NCI-H2081 treated with DMSO at 0.1 percent for 48 hours (cell line): ENCODE measurements around the gene SLC5A6.
A peak's percentile ranks its signal among the peaks of the same experiment; 100 is the strongest.

ENCODE experiments used
- DNase-seq: peaks from one replicate; lab custom pipeline; 2025; lab: John Stamatoyannopoulos, UW

The SLC5A6 gene

DNA sequence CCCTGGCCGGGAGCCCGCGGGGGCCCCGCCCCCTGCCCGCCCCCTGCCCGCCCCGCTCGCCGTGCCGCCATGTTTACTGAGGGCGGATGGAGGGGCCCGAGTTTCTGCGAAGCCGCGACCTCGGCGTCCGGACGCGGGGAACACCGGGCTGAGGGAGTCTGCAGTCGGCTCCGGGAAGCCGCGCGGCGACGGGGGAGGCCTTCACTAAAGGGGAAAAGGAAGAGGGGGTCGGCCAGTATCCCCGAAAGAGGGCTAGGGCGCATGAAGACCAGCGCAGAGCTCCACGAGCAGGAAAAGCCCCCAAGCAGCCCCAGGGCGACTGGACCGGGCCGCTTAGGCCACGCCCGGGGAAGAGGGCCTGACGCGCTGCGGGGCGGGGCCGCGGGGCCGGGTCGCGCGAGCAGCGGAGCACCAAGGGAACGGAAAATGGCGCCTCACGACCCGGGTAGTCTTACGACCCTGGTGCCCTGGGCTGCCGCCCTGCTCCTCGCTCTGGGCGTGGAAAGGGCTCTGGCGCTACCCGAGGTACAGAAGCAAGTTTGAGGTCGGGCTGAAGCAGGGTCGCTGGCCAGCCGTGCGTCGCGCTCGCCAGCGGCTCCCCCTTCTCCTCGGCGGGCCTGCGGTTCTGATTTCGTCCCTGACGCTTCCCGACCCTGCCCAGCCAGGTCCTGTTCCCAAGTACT, at the start of gene SLC5A6, which contains the start of gene ATRAID:
SLC5A6 (minus strand) TSS at position 326 of the 683 bp plus-strand sequence. CDS start 4,618 bp downstream, outside the sequence.
ATRAID (plus strand) TSS at position 99 of the 683 bp plus-strand sequence; CDS start at position 427, 328 bp downstream.
- DNase-seq = peak; percentile 59

DNA sequence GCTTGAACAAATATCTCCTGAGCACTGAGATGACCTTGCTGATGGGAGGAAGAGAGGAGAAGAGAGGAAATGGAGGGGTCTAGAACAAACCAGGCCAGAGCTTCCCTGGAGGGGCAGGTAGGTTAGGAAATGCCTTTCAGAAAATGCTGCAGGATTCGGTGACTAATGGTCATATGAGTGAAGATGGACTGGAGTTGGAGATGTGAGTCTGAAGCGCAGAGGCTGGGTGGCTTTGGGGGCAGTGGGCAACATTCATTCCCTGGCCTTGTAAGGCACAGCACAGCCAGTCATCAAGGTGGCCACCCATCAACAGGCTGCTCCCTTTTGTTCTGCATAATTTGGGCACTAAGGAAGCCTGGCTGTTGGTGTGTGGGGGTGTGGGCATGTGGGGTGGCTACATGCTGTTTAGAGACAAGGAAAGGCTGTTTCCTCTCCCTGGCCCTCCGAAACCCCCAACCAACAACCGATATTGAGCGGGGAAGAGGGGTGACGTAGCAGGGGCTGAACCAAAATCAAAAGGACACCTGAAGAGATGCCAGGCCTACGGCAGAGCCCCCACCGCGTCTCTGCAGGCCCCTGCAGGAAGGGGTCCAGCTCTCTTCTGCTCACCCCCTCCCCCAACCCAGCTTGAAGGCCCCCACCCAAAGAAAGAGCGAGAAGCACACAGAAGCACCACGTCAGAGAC, 49.3 kb upstream of the SLC5A6 start:
- DNase-seq = no peak

DNA sequence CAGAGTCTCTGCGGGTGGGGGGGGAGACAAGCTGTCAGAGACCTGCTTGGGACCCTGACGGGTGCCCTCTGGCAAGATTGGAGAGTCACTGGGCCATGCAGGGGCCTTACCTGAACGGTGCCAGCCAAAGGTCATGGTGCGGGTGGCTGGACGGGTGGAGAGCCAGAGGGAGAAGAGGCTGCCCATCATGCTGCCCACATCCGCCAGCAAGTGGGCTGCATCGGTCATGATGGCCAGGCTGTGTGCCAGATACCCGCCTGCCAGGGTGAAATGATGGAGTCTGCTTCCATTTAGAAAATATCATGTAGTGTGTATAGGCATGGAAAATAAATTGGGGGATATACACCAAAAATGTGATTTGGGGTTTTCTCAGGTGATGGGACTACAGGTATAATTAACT, 46.0 kb upstream of the SLC5A6 start:
- no peak for DNase-seq

DNA sequence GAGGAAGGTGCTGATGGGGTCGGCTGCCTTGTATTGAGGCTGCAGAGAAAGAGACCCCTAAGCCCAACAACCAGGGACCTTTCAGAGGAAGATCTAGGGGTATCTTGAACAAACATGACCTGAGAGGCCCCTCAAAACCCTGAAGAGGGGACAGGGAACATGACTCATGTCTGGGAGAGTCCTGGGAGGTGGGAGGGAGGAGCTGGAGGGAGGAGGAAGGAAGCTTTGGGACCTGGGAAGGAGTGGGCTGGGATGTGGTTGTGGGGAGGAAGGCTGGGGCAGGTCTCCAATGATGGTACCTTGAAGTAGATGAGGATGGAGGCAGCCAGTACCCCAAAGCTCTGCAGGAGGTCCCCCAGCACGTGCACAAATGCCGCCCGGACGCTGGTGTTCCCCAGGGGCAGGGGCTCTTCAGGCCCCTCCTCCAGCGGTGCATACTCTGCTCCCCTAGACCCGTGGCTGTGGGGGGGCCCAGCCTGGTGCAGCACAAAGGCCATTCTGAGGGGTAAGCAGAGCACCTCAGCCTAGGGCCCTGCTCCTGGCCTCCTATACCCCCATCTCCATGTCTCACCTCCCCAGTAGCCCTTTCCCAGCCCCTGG, 44.9 kb upstream of the SLC5A6 start:
- DNase-seq = no peak

DNA sequence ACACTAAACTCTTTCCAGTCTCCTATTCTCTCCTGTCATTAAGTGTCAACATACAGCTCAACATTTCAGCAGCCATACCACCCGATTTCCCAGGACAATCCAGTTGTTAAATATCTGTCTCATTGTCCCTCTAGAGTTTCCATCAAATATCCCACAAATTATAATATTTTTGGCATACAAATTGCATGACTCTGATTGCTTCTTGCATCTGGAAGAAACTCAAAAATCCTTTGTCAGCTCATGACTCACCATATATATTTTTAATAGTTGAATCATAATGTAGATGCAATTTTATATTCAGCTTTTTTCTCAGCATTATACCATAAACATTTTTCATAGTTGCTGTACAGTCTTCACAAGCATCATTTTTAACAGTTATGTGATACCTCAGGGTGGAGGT, 43.6 kb upstream of the SLC5A6 start:
- DNase-seq = no peak

DNA sequence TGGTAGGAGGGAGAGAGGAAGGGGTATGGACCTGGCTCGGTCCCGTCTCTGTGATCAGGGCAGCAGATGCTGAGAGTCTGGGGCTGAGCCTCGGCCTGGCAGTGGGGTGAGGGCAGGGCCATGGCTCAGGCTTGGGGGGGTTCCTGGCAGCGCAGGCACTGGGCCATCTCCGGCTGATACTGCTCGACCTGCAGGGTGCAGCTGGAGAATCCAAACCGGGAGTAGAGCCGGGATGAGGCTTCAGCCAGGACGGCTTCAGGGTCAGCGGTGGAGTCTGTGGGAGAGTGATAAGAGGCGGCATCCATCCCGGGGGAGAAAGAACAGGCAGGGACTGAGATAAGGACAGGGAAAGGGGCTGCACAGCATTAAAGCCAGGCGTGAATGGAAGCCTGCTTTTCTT, 43.1 kb upstream of the SLC5A6 start:
- no peak for DNase-seq

DNA sequence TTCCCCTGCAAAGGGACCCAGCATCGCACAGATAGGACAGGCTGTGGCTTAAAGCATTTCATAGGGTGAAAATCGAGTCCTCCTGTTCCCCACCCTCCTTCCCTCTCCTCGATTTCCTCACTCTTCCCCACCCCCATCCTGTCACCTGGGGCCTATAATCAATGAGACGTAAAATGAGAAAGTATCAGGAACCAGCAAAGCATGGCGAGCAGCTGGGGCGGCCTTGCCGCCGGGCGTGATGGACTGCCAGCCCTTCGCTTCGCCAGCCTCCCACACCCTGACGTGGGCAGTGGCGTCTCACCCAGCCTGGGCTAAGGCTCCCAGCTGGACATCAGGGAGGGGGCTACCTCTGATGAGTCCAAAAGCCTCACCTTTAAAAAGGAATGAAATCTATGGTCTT, 39.7 kb upstream of the SLC5A6 start:
- DNase-seq = no peak

DNA sequence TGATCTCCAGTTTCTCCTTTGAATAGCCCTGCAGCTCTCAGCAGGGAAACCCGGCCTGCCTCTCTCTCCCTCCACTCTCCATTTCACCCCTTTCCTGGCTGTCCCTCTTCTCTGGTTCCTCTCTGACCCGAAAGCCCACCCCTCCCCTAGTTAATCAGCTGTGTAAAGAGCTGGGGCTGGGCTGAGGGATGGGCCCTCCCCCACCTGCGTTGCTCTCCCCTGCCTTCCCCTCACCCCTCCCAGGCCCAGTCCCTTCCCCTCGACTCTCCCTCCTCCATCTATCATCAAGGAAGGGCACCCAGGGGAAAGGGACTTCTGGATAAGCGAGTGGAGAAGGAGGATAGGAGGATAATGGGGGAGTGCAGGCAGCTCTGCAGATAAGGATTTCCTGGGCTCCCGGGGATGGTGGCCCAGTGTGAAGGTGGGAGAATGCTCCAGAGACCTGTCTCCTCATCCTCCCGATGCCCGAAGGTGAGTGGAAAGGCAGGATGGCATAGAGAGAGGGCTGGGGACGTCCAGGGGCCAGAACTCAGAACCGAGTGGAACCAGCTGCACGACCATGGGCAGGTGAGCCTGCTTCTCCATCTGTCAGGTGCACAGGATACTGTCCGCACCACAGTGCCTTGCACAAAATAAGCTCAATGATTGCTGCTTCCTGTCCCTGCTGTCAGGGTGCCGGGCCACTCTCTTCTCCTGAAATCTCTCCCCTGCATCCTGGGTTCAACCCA, 38.7 kb upstream of the SLC5A6 start:
- DNase-seq = no peak

DNA sequence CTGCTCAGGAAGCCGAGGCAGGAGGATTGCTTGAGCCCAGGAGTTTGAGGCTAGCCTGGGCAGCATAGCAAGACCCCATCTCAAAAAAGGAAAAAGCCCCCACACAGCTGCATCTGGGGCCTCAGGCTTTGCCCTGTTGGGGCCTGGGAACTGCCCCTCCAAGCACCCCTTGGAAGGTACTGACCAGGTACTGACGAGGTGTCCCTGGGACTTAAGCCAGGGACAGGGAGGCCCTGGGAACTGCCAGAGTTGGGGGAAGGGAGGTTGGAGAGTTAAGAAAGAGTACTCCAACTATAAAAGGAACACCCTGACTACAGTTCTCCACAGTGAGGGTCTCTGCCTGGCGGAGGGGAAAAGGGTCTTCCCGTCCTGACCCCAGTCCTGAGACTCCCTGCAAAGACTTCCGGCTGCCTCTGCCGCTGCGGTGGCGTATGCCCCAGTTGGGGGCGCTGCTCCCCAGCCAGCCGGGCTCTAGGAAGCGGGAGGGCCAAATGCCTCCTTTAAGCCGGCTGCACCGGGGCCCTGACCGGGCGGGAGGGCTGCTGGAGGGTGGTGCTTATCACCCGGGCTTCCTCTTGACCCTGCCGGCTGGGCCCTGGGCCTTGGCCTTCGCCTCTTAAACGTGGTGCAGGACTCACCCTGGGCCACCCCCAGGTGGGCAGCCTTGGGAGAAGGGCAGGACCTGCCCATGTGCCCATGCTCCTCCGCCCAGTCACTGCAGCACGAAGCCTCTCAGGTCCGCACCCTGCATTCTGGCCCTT, 38.0 kb upstream of the SLC5A6 start:
- no peak for DNase-seq

DNA sequence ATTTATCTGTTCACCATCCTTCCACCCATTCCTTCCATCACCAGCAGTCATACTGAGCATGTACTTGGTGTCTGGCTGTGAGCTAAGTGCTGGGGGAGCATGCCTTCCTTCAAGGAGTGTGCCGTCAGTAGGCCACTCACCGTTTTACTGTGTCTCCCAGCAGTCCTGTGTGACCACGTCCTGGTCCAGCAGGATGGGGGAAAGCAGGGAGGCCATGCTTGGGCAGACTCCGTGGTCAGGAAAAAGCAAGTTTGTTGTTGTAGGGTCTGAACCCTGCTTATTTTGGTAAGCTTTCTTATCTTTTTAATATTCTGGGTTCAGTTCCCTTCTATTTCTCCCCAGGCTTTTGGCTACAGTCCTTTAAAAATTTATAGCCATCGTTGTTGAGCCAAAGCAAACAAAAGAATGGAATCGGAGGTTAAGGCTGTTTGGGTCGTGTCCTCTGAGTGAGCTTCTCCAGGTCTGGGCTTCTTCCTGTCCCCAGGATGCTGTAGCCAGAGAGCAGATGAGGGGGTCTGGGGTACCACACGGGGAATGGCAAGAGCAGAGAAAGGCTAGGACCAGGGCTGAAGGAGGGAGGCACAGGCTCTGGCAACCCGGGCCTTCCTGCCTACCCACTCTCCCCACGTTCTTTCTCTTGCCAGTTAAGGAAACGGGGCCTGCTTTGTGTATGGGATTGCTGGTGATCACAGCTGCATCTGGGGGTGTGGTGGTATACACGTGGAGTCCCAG, 37.3 kb upstream of the SLC5A6 start:
- no peak for DNase-seq

DNA sequence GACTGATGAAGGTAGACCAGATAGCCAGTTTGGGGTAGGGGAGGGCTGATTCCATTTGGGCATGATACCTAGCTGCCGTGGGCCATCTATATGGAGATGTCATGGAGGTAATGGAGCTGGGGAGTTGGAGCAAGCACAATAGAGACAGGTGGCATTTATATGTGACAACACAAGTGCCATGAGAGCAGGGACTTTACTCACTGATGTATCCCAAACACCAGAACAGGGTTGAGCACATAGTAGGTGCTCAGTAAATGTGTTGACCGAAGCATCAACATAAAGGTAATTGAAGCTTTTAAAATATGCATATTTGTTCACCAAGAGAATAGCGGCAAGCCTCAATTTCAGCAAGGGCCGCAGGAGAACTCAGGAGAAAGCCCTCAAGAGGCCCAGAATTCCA, 35.8 kb upstream of the SLC5A6 start:
- DNase-seq = no peak

DNA sequence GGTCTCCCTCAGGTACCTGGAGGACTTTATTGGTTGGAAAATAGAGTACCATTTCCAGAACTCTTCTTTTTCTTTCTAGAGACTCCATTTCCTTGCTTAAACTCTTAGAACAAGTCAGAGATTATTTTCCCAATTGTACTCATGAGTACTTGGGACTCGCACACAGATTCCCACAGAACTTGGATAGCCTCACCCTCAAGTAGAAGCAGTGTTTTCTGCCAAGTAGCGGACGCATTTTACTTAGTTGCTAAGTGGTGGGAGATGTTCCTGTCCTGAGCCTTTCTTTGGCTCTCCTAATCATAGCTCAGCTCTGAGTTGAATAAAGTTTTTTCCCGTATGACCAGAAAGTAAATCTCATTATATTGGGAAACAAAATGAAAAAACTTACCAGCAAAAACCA, 33.6 kb upstream of the SLC5A6 start:
- DNase-seq = no peak

DNA sequence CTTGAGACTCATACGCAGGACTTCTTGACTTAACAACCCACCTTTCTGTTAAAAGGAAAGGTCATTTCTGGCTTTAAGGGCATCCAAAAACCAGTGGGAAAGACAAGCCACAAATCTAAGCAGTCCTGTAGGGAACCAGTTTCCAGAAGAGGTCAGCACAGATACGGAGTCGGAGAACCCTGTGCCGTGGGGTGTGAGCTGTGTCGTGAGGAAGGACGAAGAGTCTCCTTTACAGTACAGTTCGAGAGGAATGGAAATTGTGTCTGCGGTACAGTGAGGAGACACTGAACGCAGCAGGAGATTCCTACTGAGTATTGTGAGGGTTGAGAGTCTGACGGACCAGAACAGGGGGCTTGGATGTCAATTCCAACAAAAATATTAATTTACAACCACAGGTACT, 33.0 kb upstream of the SLC5A6 start:
- DNase-seq = no peak

DNA sequence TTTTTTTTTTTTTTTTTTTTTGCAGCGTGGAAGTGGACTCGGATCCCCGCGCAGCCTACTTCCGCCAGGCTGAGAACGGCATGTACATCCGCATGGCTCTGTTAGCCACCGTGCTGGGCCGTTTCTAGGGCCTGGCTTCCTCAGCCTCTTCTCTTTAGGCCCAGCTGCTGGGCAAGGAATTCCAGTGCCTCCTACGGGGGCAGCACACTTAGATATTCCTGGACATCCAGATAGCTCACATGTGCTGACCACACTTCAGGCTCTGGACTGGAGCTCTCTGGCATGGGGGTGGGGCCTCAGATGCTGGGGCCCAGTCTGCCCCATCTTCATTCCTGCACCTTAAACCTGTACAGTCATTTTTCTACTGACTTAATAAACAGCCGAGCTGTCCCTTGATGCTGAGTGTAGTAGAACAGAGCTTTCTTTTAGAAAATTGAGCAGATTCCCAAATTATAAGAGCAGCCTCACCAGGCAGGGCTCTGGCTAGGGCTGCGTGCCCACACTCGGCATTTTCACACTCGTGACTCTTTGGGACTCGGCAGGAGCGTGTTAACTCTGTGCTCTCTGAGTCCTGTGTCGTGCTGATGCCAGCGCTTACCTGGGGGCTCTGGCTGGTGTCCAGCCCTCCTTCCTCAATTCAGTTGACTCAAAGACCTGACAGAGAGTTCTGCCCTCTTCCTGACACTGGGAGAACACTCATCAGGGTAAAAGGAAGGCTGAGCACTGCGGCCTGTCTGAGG, 31.5 kb upstream of the SLC5A6 start:
- no peak for DNase-seq

DNA sequence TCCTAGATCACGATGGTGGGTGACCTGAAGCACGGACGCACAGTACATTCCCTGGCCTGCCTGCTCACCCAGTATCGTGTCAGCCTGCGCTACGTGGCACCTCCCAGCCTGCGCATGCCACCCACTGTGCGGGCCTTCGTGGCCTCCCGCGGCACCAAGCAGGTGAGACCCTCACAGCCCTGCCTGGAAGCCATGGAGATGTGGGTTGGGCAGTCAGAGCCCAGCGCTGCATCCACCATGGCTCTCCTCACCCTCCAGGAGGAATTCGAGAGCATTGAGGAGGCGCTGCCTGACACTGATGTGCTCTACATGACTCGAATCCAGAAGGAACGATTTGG, 30.5 kb upstream of the SLC5A6 start:
- DNase-seq = no peak

DNA sequence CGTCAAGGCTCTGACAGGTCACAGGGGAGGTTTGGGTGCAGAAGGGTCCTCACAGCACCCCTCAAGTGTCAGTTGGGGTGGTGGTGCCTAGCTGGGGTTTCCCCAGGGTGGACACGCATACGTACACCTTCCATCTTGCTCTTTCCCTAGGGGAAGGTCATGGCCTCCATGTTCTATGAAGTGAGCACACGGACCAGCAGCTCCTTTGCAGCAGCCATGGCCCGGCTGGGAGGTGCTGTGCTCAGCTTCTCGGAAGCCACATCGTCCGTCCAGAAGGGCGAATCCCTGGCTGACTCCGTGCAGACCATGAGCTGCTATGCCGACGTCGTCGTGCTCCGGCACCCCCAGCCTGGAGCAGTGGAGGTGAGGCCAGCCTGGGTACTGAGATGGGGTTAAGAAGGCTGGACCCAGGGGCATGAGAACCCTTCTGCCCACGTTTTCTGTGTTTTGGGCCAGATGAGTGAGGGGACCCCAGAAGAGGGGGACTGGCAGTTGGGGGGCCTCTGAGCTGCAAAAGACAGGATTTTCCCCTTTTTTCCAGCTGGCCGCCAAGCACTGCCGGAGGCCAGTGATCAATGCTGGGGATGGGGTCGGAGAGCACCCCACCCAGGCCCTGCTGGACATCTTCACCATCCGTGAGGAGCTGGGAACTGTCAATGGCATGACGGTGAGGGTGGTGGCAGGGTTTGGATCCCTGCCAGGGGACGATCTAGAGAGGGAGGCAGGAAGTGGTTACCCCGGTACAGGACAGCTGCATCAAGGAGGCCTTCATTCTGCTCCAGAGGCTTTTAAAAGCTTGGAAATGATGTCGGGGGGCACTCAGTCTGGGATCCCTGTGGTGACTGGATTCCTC, 29.9 kb upstream of the SLC5A6 start:
- no peak for DNase-seq

DNA sequence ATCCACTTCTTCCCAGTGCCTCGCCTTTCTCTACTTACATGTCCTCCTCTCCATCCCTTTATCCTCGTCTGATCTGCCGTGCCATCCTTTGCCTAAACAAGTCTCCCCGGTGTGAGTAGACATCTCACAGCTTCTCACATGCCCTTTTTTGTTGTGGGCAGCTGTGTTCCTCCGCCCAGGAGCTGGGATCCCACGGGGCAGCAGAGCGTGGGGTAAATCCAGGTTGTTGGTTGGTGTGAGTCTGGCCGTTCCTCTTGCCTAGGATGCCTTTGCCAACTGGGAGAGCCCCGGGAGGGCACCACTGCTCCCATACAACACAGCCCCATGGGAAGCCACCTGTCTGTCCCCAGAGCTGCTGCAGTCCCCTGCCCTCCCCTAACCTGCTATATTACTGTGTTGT, 28.3 kb upstream of the SLC5A6 start:
- no peak for DNase-seq

DNA sequence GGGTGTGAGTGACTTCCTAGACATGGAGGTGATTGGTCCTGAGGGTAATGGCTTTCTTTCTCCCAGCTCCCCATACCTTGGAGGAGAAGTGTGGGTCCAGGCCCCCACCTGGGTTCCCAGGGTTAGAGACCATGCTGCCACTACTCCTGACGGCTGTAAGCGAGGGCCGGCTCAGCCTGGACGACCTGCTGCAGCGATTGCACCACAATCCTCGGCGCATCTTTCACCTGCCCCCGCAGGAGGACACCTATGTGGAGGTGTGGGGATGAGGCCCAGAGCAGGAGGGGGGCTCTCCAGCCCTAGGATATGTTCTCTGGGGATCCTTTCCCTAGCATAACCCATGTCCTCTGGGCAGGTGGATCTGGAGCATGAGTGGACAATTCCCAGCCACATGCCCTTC, 26.9 kb upstream of the SLC5A6 start:
- DNase-seq = no peak

DNA sequence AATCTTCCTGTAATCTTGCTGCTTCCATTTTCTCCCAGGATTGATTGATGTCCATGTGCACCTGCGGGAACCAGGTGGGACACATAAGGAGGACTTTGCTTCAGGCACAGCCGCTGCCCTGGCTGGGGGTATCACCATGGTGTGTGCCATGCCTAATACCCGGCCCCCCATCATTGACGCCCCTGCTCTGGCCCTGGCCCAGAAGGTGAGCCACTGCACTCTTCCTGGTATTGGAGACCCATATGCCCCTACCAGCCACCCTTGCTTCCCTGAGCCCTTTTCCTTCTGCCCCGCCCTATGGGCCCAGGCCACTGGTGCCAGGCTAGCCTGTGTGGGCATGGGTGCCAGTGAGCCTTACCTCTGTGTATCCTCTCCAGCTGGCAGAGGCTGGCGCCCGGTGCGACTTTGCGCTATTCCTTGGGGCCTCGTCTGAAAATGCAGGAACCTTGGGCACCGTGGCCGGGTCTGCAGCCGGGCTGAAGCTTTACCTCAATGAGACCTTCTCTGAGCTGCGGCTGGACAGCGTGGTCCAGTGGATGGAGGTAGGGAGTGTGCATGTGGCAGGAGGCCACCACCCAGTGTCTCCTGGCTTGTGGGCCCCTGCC, 25.4 kb upstream of the SLC5A6 start:
- no peak for DNase-seq
